HG03520 (cell line): ENCODE measurements around the gene PER1.
A peak's percentile ranks its signal among the peaks of the same experiment; 100 is the strongest.
"Not testable (repeated sequence)": the region's sequence is repeated elsewhere in the genome, so short reads cannot be mapped to it uniquely, and the experiment has no call there.

Source experiments
- ATAC-seq: cut with Tn5 transposase; IDR thresholded peaks from one replicate; pipeline ENCODE4 v1.9.1; 2021; ENCODE audit warnings: mild to moderate bottlenecking, moderate library complexity; ENCODE audit not compliant: unreplicated experiment

PER1 gene

DNA sequence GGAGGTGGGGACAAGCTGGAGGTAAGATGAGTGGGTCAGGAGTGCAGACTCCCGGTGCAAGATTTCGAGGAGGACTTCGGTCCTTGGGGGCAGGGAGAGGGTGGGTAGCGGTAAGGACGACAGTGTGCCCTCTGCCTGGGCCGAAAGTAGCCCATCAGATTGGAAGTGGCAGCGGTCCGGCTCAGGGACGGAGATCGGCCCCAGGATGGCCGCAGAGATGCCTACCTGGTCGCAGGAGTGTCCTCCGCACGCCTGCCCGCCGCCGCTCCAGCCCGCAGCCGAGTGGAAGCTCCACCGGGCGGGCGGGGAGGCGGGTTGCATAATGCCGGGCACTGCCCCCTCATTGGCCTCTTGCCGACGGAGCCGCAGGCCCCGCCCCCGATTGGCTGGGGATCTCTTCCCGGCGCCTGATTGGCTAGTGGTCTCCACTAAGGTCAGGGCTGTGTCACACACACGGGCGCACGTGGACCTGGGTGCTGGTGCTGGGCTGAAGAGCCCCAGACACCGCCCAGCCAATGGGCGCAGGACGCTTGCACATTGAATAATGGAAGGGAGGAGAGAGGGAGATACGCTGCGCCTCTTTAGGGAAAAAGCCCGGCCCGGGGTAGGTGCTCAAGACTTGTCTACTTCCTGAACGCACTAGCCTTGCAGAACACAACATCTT is at the start of gene PER1:
Gene PER1, minus strand, starts transcription at position 293 of the 664 bp plus-strand sequence. CDS start 1,698 bp downstream, outside the sequence.
- no peak for ATAC-seq

GRCh38 chr17:8192070-8192815 is 40.0 kb upstream of the PER1 start:
- ATAC-seq = no peak

DNA sequence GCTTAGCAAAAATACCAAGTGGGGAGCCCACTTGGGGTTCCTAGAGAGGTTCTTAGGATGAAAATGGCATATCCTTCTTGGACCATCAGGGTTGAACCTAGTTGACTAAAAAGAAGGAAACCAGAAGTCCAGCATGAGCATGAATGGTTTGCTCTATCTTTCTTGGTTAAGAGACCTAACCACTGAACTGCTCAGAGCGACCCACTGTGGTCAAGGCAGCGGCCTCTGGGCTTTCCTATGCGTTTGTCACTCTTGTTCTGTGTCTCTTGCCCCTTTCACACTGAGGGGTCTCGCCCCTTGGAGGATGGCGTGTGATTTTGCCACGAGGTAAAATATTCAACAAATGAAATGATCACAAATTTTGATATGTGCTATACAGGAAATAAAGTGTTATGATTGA is 38.3 kb upstream of the PER1 start:
- ATAC-seq = no peak

- peak; percentile 39 for ATAC-seq
Measured at GRCh38 chr17:8189711-8190477, 37.7 kb upstream of the PER1 start, which contains the start of gene BORCS6. Gene BORCS6, minus strand, starts transcription at chr17:8190180. Its CDS starts 40 bp downstream, at chr17:8190140.

DNA sequence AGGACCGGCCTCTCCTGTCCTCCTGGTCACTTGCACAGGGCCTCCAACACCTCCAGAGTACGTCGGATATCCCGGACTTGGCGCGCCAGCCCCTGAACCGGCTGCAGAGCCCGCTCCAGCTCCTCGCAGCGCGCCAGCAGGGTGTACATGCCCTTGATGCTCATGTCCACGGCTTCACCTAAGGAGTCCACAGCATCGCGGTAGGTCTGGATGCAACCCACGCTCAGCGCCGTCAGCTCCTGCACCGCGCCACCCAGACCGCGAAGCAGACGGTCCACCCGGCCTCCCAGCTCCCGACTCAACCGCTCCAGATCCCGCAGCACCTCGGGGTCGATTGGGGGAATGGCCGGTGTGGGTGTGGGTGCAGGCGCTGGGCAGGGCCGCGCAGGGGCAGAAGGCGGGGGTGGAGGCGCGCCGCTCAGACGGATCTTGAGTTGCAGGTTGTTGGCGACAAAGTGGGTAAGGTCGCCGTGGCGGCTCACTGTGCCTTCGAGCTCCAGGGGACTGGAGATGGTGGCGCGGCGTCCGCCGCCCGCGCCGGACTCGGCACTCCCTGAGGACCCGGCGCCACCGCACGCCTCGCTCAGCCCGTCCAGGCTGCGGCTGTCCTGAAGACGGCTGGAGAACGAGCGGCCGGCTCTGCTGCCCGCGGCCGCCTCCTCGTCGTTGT is 37.0 kb upstream of the PER1 start:
- ATAC-seq = no peak

- ATAC-seq = no peak
Measured at GRCh38 chr17:8188263-8188839, 36.1 kb upstream of the PER1 start.

- peak; percentile 22 for ATAC-seq
Measured at GRCh38 chr17:8187517-8188262, 35.5 kb upstream of the PER1 start.

DNA sequence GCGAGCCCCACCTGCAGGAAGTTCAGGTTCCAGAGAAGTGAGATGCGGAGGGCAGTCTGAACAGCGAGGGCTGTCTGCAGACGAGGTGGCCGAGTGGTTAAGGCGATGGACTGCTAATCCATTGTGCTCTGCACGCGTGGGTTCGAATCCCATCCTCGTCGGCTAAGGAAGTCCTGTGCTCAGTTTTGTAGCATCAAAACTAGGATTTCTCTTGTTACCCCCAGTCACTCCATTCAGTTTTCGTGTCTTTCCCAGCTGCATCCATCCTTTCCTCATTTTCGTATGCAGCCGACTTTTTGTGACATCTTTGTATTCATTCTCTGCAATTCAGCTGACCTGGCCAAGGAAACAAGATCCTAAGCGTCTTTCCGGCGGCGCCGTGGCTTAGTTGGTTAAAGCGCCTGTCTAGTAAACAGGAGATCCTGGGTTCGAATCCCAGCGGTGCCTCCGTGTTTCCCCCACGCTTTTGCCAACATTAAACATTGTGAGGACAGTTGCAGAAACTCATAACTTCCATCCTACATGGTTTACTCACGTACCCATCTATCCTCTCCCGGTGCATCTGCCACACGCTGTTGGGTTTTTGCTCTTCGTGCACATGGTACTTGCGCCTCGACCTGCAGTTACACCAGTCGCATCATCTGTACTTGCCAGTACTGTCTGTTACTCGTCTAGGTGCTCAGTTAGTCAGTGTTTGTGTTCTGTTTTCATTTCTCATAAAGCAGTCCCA is 34.7 kb upstream of the PER1 start:
- ATAC-seq = peak; percentile 22

- ATAC-seq = no peak
Measured at GRCh38 chr17:8186446-8186786, 34.2 kb upstream of the PER1 start.

DNA sequence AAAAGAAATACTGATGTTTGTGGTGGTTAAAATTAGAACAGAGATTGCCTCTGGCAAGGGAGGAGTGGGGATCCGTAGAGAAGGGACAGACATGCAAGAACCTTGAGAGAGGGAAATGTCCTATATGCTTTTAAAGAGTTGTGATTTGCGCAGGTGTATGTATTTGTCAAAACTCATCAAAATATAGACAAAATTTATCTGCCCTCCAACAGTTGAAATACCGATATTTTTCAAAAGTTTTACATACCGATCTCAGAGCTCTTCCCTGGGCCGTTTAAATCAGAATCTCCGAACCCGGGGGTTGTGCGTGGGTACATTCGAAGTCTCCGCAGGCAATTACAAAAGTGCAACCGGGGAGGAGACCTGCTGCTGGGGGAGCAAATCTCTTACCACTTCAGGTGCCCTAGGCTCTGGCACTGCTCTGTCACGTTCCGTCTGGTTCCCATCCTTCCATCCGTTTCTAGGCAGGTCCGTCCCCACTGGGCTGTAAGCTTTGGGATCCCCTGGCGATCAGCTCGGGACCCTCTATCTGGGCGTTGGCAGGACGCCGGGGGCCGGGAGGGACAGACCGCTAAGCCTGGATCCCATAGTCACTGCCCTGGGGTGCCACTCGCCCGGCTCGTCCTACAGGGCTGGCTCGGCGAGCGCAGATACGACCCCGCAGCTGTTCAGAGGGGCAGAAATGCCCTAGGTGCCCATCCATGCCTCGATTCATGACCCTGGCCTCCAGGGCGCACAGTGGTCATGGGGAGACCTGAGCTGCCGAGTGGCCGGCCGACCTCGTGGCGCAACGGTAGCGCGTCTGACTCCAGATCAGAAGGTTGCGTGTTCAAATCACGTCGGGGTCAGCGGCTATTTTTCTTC is 33.6 kb upstream of the PER1 start:
- no peak for ATAC-seq

DNA sequence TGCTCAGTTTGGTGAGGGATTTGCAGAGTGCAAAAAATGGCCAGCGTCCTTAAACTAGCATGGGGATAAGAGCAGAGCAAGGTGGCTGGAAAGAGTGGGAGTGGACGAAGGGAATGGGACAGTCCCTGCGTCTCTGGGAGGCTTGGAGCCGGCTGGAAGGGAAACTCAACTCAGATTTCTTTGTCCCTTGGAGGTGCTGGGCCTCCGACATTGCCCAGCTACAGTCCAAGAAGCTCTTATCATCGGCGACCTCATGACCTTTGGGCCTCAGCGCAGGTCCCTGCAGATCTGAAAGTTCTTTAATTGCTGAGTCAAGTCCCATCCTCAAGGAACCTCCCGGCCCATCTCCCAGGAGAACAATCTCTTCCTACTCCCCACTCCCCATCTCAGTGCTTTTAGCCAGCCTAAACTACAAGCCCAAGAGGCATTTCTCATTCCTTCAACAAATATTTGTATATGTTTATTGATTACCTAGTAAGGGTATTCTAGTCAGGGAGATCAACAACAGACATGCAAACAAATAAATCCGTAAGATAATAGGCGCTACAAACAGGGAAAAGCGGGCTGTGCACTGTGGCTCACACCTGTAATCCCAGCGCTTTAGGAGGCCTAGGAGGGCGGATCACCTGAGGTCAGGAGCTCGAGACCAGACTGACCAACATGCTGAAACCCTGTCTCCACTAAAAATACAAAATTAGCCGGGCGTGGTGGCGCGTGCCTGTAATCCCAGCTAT is 25.0 kb upstream of the PER1 start:
- ATAC-seq = no peak

GRCh38 chr17:8176197-8176940 is 24.2 kb upstream of the PER1 start, which contains the start of gene TMEM107:
Gene TMEM107, minus strand, starts transcription at chr17:8176380. Its CDS starts 94 bp downstream, at chr17:8176286.
- ATAC-seq = peak; percentile 34

DNA sequence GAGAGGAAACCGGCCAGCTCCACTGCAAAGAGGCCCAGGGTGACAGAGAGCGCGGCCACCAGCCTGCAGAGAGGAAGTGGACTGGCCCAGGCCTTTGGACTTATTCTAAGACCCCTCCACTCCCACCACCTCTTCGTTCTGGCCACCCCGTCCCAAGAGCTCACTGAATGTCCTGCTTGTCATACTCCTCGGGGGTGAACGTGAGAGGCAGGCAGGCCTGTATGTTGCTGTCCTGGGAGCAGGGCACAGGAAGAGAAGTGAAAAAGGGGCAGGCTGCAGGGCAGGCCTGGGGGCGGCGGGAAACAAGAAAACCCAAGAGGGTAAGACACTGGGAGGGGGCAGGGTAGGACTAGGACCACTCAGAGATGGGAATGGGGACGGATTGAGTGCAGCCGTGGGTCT is 23.6 kb upstream of the PER1 start:
- no peak for ATAC-seq

DNA sequence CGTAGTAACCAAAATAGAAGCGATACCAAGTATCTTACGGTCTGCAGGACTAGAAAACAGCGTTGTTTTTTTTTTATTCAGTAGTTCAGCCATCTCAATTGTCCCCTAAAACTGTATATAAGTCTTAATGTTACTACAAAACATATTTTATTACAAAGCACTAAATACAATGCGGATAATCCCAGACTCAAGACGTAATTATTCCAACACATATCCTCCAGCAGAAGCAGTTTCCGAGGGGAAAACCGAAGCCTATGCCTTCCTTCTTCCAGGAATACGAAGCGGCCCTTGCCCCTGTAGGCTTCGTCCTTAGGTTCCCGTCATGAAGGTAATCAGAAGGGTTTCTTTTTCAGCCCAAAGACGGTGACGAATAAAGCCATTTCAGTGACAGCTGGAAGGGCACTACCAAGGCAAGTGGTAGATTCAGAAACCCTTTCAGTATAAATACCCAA is 21.7 kb upstream of the PER1 start:
- ATAC-seq = no peak

DNA sequence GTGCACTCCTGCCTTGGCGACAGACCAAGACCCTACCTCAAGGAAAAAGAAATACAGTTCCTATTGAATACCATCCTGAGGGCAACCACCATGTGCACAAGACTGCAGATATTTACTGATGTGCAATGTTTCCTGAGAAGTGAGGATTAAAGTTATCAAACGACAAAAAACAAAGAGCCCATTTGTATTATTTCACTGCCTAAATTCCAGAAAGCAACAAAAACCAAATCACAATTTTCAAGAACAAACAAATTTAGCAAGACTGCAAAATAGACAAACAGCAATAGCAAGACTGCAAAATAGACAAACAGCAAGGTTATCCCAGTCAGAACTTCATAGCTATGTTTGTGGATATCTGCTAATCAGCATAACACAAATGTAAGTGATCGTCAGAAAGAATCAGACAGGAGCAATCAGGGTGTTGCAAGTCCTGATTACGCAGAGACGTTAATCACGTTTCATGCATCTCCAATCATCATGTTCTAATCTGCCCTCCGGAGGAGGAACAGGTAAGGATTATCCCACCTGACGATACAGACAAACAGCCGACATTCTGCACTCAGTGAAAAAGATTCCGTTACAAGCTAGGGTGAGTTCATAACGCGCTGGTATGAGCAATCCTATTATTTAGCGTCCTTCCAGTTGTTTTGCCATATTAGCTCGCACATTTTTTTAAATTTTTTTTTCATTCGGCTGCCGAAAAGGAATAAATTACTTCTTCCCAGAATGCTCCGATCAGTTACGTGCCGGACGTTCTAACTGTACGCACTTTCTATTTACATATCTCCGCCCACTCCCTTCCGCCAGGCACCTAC is 21.1 kb upstream of the PER1 start:
- ATAC-seq = peak; percentile 67

- ATAC-seq = not testable (repeated sequence)
Measured at GRCh38 chr17:8170186-8170585, 18.0 kb upstream of the PER1 start.
